Erythroblast (primary cell): ENCODE data around the gene PPP4R1.

ENCODE experiments used
- GATA1 ChIP-seq: IDR thresholded peaks from 2 replicates; pipeline ENCODE4 v1.6.1; 2011; ENCODE audit warnings: low read depth, mild to moderate bottlenecking, control low read depth, low read length, moderate library complexity
- POLR2A ChIP-seq: IDR thresholded peaks from 2 replicates; pipeline ENCODE4 v1.6.1; 2011; ENCODE audit warnings: mild to moderate bottlenecking, low read length

- TF ChIP-seq POLR2A = no peak
- TF ChIP-seq GATA1 = no peak
Observed at GRCh38 chr18:9547782-9548181, 66.6 kb downstream of the PPP4R1 start.
